SK-N-SH (cell line): ENCODE measurements around the gene RAB17. TPM values are rescaled to one million over a fixed set of nuclear protein-coding genes. Genes with fewer than 3 reads are reported as not detected.

Source experiments
- CTCF ChIA-PET: fragments of 300-600, 350-600 bp; formaldehyde crosslinking; extraction: SDS; loops from one replicate; lab custom pipeline; 2021; lab: Yijun Ruan, JAX
- POLR2A ChIA-PET: fragments of 350-600 bp; sonication (Branson Sonifier 250); formaldehyde crosslinking; extraction: SDS; loops from one replicate; lab custom pipeline; 2020; ENCODE audit warnings: antibody characterized with exemption, inconsistent platforms; lab: Yijun Ruan, JAX
- DNase-seq: peaks from one replicate; pipeline ENCODE4 v3.0.0; 2012
- H2AFZ ChIP-seq: fragments of 200-600 bp; sonication (generic); 2 replicates; pipeline ENCODE4 v1.8.1; 2016; ENCODE audit warnings: antibody characterized with exemption, mild to moderate bottlenecking, low read depth
- H3F3A ChIP-seq: fragments of 200-600 bp; sonication (generic); replicated peaks from 2 replicates; pipeline ENCODE3; 2016; ENCODE audit warnings: antibody characterized with exemption, mild to moderate bottlenecking; ENCODE audit not compliant: insufficient read depth
- H3K27ac ChIP-seq, 2 experiments: fragments of 200-500 bp in 1 of 2; fragments of 200-600 bp in 1 of 2; sonication (Bioruptor generic) in 1 of 2; sonication (generic), shearing (Covaris generic) in 1 of 2; 2 replicates each; pipeline versions ENCODE4 v1.5.1 to v1.6.1; 2014 to 2016; ENCODE audit warnings: low read depth in 2 of 2, inconsistent platforms in 1 of 2, low read length in 1 of 2, mild to moderate bottlenecking in 1 of 2, mixed read lengths in 1 of 2
- H3K27me3 ChIP-seq: fragments of 200-600 bp; sonication (generic), shearing (Covaris generic); 2 replicates; pipeline ENCODE4 v1.6.1; 2016; ENCODE audit warnings: mixed run types; ENCODE audit not compliant: insufficient read depth
- H3K36me3 ChIP-seq, 2 experiments: fragments of 200-500 bp in 1 of 2; fragments of 200-600 bp in 1 of 2; sonication (Bioruptor generic) in 1 of 2; sonication (generic) in 1 of 2; replicated peaks in 1 of 2; 2 replicates each; pipeline versions ENCODE3 to v1.5.1; 2014 to 2016; ENCODE audit warnings: low read length in 1 of 2, mild to moderate bottlenecking in 1 of 2; ENCODE audit not compliant: insufficient read depth in 2 of 2, control insufficient read depth in 1 of 2
- H3K4me1 ChIP-seq, 2 experiments: fragments of 200-500 bp in 1 of 2; fragments of 200-600 bp in 1 of 2; sonication (Bioruptor generic) in 1 of 2; sonication (generic), shearing (Covaris generic) in 1 of 2; 2 replicates each; pipeline versions ENCODE4 v1.5.1 to v1.6.1; 2014 to 2016; ENCODE audit warnings: low read depth in 1 of 2, low read length in 1 of 2, mixed run types in 1 of 2; ENCODE audit not compliant: insufficient read depth in 2 of 2, control insufficient read depth in 1 of 2
- H3K4me2 ChIP-seq: fragments of 200-600 bp; sonication (generic), shearing (Covaris generic); 2 replicates; pipeline ENCODE4 v1.6.1; 2017; ENCODE audit warnings: mixed run types
- H3K4me3 ChIP-seq, 2 experiments: fragments of 200-500 bp in 1 of 2; fragments of 200-600 bp in 1 of 2; sonication (Bioruptor generic) in 1 of 2; sonication (generic), shearing (Covaris generic) in 1 of 2; 2 replicates each; pipeline versions ENCODE4 v1.5.1 to v1.8.1; 2014 to 2016; ENCODE audit warnings: low read depth in 2 of 2, inconsistent platforms in 1 of 2, low read length in 1 of 2, mild to moderate bottlenecking in 1 of 2, mixed read lengths in 1 of 2, moderate library complexity in 1 of 2
- H3K79me2 ChIP-seq: fragments of 200-600 bp; sonication (generic); 2 replicates; pipeline ENCODE4 v1.8.1; 2017; ENCODE audit warnings: mild to moderate bottlenecking; ENCODE audit not compliant: insufficient read depth
- H3K9ac ChIP-seq: fragments of 200-600 bp; sonication (generic); 2 replicates; pipeline ENCODE4 v1.6.1; 2017; ENCODE audit warnings: mixed run types
- H3K9me2 ChIP-seq: fragments of 200-600 bp; sonication (generic); 2 replicates; pipeline ENCODE4 v1.6.1; 2017; ENCODE audit warnings: mixed run types
- H3K9me3 ChIP-seq: fragments of 200-600 bp; sonication (generic); 2 replicates; pipeline ENCODE4 v1.6.1; 2017; ENCODE audit warnings: mixed run types, mild to moderate bottlenecking, moderate library complexity
- H4K20me1 ChIP-seq: fragments of 200-600 bp; sonication (generic); 2 replicates; pipeline ENCODE4 v1.6.1; 2017; ENCODE audit warnings: mild to moderate bottlenecking, mixed run types; ENCODE audit not compliant: insufficient read depth
- CHD2 ChIP-seq: fragments of 150-350 bp; IDR thresholded peaks from 2 replicates; pipeline ENCODE4 v1.6.1; 2018; ENCODE audit warnings: low read length; ENCODE audit not compliant: partially characterized antibody
- CTCF ChIP-seq: fragments of 200-600 bp; sonication (generic); IDR thresholded peaks from 2 replicates; pipeline ENCODE4 v1.6.1; 2017; ENCODE audit warnings: antibody characterized with exemption, mild to moderate bottlenecking, moderate library complexity
- EP300 ChIP-seq, 2 experiments: IDR thresholded peaks; 2 replicates each; pipeline versions ENCODE4 v1.4.0 to v1.6.1; 2012; ENCODE audit warnings: borderline replicate concordance in 1 of 2, low read depth in 1 of 2, low read length in 1 of 2
- FOSL2 ChIP-seq: IDR thresholded peaks from 2 replicates; pipeline ENCODE4 v1.4.0; 2012; ENCODE audit warnings: low read depth, mild to moderate bottlenecking, moderate library complexity, borderline replicate concordance
- FOXM1 ChIP-seq: IDR thresholded peaks from 2 replicates; pipeline ENCODE4 v1.4.0; 2012; ENCODE audit warnings: low read depth, mild to moderate bottlenecking
- GABPA ChIP-seq: IDR thresholded peaks from 2 replicates; pipeline ENCODE4 v1.4.0; 2012; ENCODE audit warnings: low read depth, mild to moderate bottlenecking
- IRF3 ChIP-seq: fragments of 150-350 bp; IDR thresholded peaks from 2 replicates; pipeline ENCODE4 v1.6.1; 2016; ENCODE audit warnings: mild to moderate bottlenecking, low read depth, low read length
- MAX ChIP-seq: IDR thresholded peaks from 2 replicates; pipeline ENCODE4 v1.4.0; 2012; ENCODE audit warnings: low read depth
- NFIC ChIP-seq: IDR thresholded peaks from 2 replicates; pipeline ENCODE4 v1.4.0; 2012; ENCODE audit warnings: borderline replicate concordance
- NRF1 ChIP-seq: IDR thresholded peaks from 2 replicates; pipeline ENCODE4 v1.6.1; 2012; ENCODE audit warnings: low read depth, mild to moderate bottlenecking, low read length
- PBX3 ChIP-seq: IDR thresholded peaks from 2 replicates; pipeline ENCODE4; 2012
- RAD21 ChIP-seq: IDR thresholded peaks from 2 replicates; pipeline ENCODE4 v1.6.1; 2012; ENCODE audit warnings: mild to moderate bottlenecking, low read length
- RCOR1 ChIP-seq: fragments of 150-350 bp; IDR thresholded peaks from 2 replicates; pipeline ENCODE4 v1.6.1; 2017; ENCODE audit warnings: antibody characterized with exemption, low read length
- REST ChIP-seq: IDR thresholded peaks from 2 replicates; pipeline ENCODE4 v1.6.1; 2012; ENCODE audit warnings: mild to moderate bottlenecking, low read depth, low read length, moderate library complexity
- RFX5 ChIP-seq: IDR thresholded peaks from 2 replicates; pipeline ENCODE4 v1.6.1; 2012; ENCODE audit warnings: mild to moderate bottlenecking, improper control_type of control experiment, low read length
- TAF1 ChIP-seq: IDR thresholded peaks from 2 replicates; pipeline ENCODE4 v1.6.1; 2012; ENCODE audit warnings: low read depth, mild to moderate bottlenecking, low read length, moderate library complexity, borderline replicate concordance
- USF1 ChIP-seq: IDR thresholded peaks from 2 replicates; pipeline ENCODE4 v1.4.0; 2012; ENCODE audit warnings: low read depth, borderline replicate concordance
- USF2 ChIP-seq: fragments of 150-350 bp; IDR thresholded peaks from 2 replicates; pipeline ENCODE4 v1.6.1; 2017; ENCODE audit warnings: antibody characterized with exemption, low read length, low read depth, borderline replicate concordance
- YY1 ChIP-seq: IDR thresholded peaks from 2 replicates; pipeline ENCODE4 v1.4.0; 2012; ENCODE audit warnings: low read depth, mild to moderate bottlenecking
- WGBS: methylation state at CpG from one replicate; pipeline ENCODE4 v1.1.6; 2017; ENCODE audit warnings: low lambda C conversion rate; 5-methylcytosine and 5-hydroxymethylcytosine counted together
- polyA plus RNA-seq, 3 experiments: library from polyadenylated mRNA; depleted of rRNA; stranded (reverse); fragments of >200 nt; gene quantifications; 2 replicates each; pipeline ENCODE4 v1.2.3, GENCODE V29; 2012

Gene RAB17
- polyA plus RNA-seq, 1 of the 3 experiments (the other 2 are of a cell fraction), result 0.10 TPM

GRCh38 chr2:237603049-237603717 lies 12.6 kb upstream of the RAB17 start:
- H3K9ac ChIP-seq, result no peak overlapping the region

More at GRCh38 chr2:237603049-237603717, 12.6 kb upstream of the RAB17 start:
- Histone ChIP-seq H2AFZ (no peak overlapping the region), H3K27me3 (no peaks in the 10 kb centered on the region), H3K27ac (no peak overlapping the region), H3K79me2 (no peaks in the 10 kb centered on the region), H3K36me3 (no peaks in the 10 kb centered on the region), H4K20me1 (no peaks in the 10 kb centered on the region), H3K4me2 (no peak overlapping the region), H3K9me3 (no peaks in the 10 kb centered on the region), H3K9me2 (no peaks in the 10 kb centered on the region), H3K4me1 (peaks cover 0 to 3% of the 10 kb centered on the region in 2 experiments; a peak in 1 of 4 replicates), H3F3A (no peaks in the 10 kb centered on the region), H3K4me3 (no peak overlapping the region)
- POLR2A ChIA-PET, result no interaction called here
- 85% methylated on average over 10 of the region's 13 CpGs for WGBS
- CTCF ChIA-PET, result interaction anchor here (0.8 to 5.1 kb wide), 4 partner anchors 13 to 91 kb away, joined by 3 to 31 read pairs (median 6); no protein-coding TSS in a partner anchor
- DNase-seq, result no peak
- TF ChIP-seq RAD21, result no peak
- TF ChIP-seq CTCF, result no peak
- no peak for TF ChIP-seq FOXM1
- no peak for TF ChIP-seq EP300 (IDR thresholded peaks at IDR 0.05; ENCODE audit: borderline replicate concordance in 1 of 2, low read depth in 1 of 2, low read length in 1 of 2)
- TF ChIP-seq FOSL2, result no peak
- TF ChIP-seq GABPA, result no peak
- TF ChIP-seq NRF1, result no peak
- no peak for TF ChIP-seq IRF3
- no peak for TF ChIP-seq CHD2
- no peak for TF ChIP-seq RFX5
- no peak for TF ChIP-seq NFIC
- no peak for TF ChIP-seq USF1
- TF ChIP-seq YY1, result no peak
- no peak for TF ChIP-seq USF2
- no peak for TF ChIP-seq RCOR1
- TF ChIP-seq MAX, result no peak
- no peak for TF ChIP-seq REST
- no peak for TF ChIP-seq TAF1
- no peak for TF ChIP-seq PBX3
